Lung (tissue), 12 donors: ENCODE results near the gene PAPSS1. TPM values are rescaled to one million over a fixed set of nuclear protein-coding genes. Genes with fewer than 3 reads are reported as not detected.

Experiments used
- ATAC-seq: fragments of 200-7000 bp; cut with Tn5 transposase; one replicate; pipeline ENCODE4 v1.9.1; 2020; ENCODE audit warnings: moderate number of reproducible peaks; ENCODE audit not compliant: insufficient read depth, low FRiP score
- DNase-seq, 3 donors: peaks; one replicate each; pipeline ENCODE4 v3.0.0-alpha.2; 2013 to 2017
- H3K27ac ChIP-seq, 2 donors: one replicate each; pipeline ENCODE4 v1.5.1; 2013; ENCODE audit warnings: mild to moderate bottlenecking in 2 of 2, moderate library complexity in 2 of 2, control low read depth in 1 of 2, inconsistent platforms in 1 of 2, low read depth in 1 of 2, low read length in 1 of 2
- H3K27me3 ChIP-seq, 3 donors: one replicate each; pipeline ENCODE4 v1.5.1; 2013; ENCODE audit warnings: low read length in 2 of 3; ENCODE audit not compliant: control insufficient read depth in 3 of 3, insufficient read depth in 3 of 3
- H3K36me3 ChIP-seq, 4 donors: one replicate each; pipeline ENCODE4 v1.5.1; 2013; ENCODE audit warnings: low read length in 4 of 4, mild to moderate bottlenecking in 1 of 4, moderate library complexity in 1 of 4; ENCODE audit not compliant: control insufficient read depth in 4 of 4, insufficient read depth in 4 of 4
- H3K4me1 ChIP-seq, 5 donors: one replicate each; pipeline ENCODE4 v1.5.1; 2013; ENCODE audit warnings: low read length in 5 of 5, mild to moderate bottlenecking in 2 of 5, moderate library complexity in 1 of 5; ENCODE audit not compliant: control insufficient read depth in 5 of 5, insufficient read depth in 5 of 5
- H3K4me3 ChIP-seq: one replicate; pipeline ENCODE4 v1.5.1; 2013; ENCODE audit warnings: mild to moderate bottlenecking, control low read depth, moderate library complexity
- H3K9ac ChIP-seq, 2 donors: one replicate each; pipeline ENCODE4 v1.5.1; 2013; ENCODE audit warnings: low read length in 2 of 2, control low read depth in 1 of 2; ENCODE audit not compliant: insufficient read depth in 1 of 2
- H3K9me3 ChIP-seq, 4 donors: one replicate each; pipeline ENCODE4 v1.5.1; 2013; ENCODE audit warnings: low read length in 3 of 4, mild to moderate bottlenecking in 1 of 4, moderate library complexity in 1 of 4; ENCODE audit not compliant: control insufficient read depth in 4 of 4, insufficient read depth in 3 of 4
- WGBS, 2 donors: extraction: QIAGEN DNeasy Blood & Tissue Kit; methylation state at CpG; one replicate each; pipeline ENCODE4 v1.1.7; 2013; 5-methylcytosine and 5-hydroxymethylcytosine counted together
- polyA plus RNA-seq, 2 donors: library from polyadenylated mRNA; stranded (reverse); fragments of 200-250 nt; gene quantifications; one replicate each; pipeline ENCODE4 v1.2.1, GENCODE V29; 2013
- total RNA-seq, 2 donors: library from RNA; depleted of rRNA in 1 of 2; stranded (reverse); fragments of >200 nt in 1 of 2; gene quantifications; one replicate each; pipeline ENCODE4 v1.2.1, GENCODE V29; 2014 to 2021
- TF ChIP-seq, protein P1 (sequence below): IDR thresholded peaks from 2 replicates; pipeline ENCODE4 v1.5.1; 2012; ENCODE audit warnings: mild to moderate bottlenecking; ENCODE audit errors: control extremely low read depth, extremely low read depth
- donor health status: control.
- donor health status: control.
- donor health status: Bipolar disorder and iron deficiency.
- donor health status: healthy.
- donor health status: DM: yes; HTN: yes; CAD: no.

The PAPSS1 gene
- total and polyA plus RNA-seq, 4 donors, result 39.5 to 71.7 (median 55.3) TPM

DNA sequence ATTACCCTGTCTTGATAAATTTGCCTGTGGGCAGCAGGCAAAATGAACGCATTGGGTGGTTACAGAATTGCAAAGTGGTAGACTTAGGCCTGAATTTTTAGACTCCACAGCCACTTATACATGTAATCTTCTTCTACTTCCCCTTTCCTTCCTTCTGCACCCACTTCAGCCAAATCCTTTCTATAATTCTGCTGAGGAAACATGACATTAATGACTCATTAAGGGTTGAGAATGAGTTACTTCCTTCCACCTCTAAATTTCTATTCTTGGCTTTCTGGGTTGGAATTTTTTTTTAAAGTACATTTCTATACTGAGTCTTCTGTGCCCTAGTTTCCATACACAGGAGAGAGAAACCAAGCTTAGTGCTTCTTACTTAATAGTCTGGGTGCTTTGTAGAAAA lies 10.1 kb downstream of the PAPSS1 start:
- 20 to 79% methylated on average over 1 of the region's 1 CpG for WGBS, 2 donors
- no peak overlapping the region for H3K4me3 ChIP-seq
- H3K4me1 ChIP-seq, result peaks cover 0 to 4% (median 0%) of the 10 kb centered on the region in 5 donors
- no peak overlapping the region for H3K9ac ChIP-seq
- H3K27me3 ChIP-seq, result no peaks in the 10 kb centered on the region
- TF ChIP-seq, protein P1, sequence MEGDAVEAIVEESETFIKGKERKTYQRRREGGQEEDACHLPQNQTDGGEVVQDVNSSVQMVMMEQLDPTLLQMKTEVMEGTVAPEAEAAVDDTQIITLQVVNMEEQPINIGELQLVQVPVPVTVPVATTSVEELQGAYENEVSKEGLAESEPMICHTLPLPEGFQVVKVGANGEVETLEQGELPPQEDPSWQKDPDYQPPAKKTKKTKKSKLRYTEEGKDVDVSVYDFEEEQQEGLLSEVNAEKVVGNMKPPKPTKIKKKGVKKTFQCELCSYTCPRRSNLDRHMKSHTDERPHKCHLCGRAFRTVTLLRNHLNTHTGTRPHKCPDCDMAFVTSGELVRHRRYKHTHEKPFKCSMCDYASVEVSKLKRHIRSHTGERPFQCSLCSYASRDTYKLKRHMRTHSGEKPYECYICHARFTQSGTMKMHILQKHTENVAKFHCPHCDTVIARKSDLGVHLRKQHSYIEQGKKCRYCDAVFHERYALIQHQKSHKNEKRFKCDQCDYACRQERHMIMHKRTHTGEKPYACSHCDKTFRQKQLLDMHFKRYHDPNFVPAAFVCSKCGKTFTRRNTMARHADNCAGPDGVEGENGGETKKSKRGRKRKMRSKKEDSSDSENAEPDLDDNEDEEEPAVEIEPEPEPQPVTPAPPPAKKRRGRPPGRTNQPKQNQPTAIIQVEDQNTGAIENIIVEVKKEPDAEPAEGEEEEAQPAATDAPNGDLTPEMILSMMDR, result no peak
- H3K27ac ChIP-seq, result no peak overlapping the region
- peaks cover 0 to 3% (median 1%) of the 10 kb centered on the region in 4 donors for H3K36me3 ChIP-seq
- ATAC-seq (peak; percentile 55), DNase-seq (no peak)
- H3K9me3 ChIP-seq, result peaks cover 5 to 12% (median 7%) of the 10 kb centered on the region in 4 donors

GRCh38 chr4:107708225-107708624 lies 11.8 kb downstream of the PAPSS1 start:
- peak in 2 of 3 donors; percentile 17 to 44 for DNase-seq
- Histone ChIP-seq H3K9me3 (peaks cover 5 to 12% (median 9%) of the 10 kb centered on the region in 4 donors), H3K4me1 (peaks cover 0 to 4% (median 0%) of the 10 kb centered on the region in 5 donors), H3K9ac (no peak overlapping the region), H3K27me3 (no peaks in the 10 kb centered on the region), H3K36me3 (peaks cover 0 to 3% (median 1%) of the 10 kb centered on the region in 4 donors), H3K4me3 (no peak overlapping the region), H3K27ac (no peak overlapping the region)
- ATAC-seq, result no peak
- TF ChIP-seq, protein P1, result no peak

GRCh38 chr4:107705742-107706556 lies 14.1 kb downstream of the PAPSS1 start:
- H3K9me3 ChIP-seq, result peaks cover 5 to 13% (median 10%) of the 10 kb centered on the region in 4 donors
- no peaks in the 10 kb centered on the region for H3K27me3 ChIP-seq
- no peak overlapping the region for H3K4me3 ChIP-seq
- peaks cover 0 to 2% (median 0%) of the 10 kb centered on the region in 5 donors for H3K4me1 ChIP-seq
- DNase-seq (no peak), ATAC-seq (no peak)
- WGBS, 2 donors, result 98 to 100% methylated on average over 1 of the region's 1 CpG
- TF ChIP-seq, protein P1, result no peak
- H3K27ac ChIP-seq, result no peak overlapping the region
- no peak overlapping the region for H3K9ac ChIP-seq
- peaks cover 0 to 3% (median 2%) of the 10 kb centered on the region in 4 donors for H3K36me3 ChIP-seq
